SK-N-SH treated with all-trans-retinoic acid at 6 μM for 48 hours (cell line): Measurements from ENCODE around the gene COL16A1.

ENCODE experiments used
- ATAC-seq: fragments of 200-7000 bp; cut with Tn5 transposase; 3 replicates; pipeline ENCODE4 v1.9.1; 2020; ENCODE audit warnings: mild to moderate bottlenecking, moderate library complexity
- ARNTL ChIP-seq: fragments of 450-650 bp; formaldehyde crosslinking; IDR thresholded peaks from 2 replicates; pipeline ENCODE4 v1.5.0; 2020; ENCODE audit warnings: low read depth, mild to moderate bottlenecking, moderate library complexity, borderline replicate concordance
- BACH2 ChIP-seq: fragments of 250-450 bp; sonication (Bioruptor Pico); IDR thresholded peaks from 2 replicates; pipeline ENCODE4 v1.9.0; 2021; ENCODE audit warnings: mild to moderate bottlenecking, borderline replicate concordance
- CREB5 ChIP-seq: fragments of 250-450 bp; sonication (Bioruptor Pico); IDR thresholded peaks from 2 replicates; pipeline ENCODE4 v1.5.1; 2020; ENCODE audit warnings: low read depth, mild to moderate bottlenecking, moderate library complexity
- CSDC2 ChIP-seq: fragments of 250-450 bp; sonication (Bioruptor Pico); IDR thresholded peaks from 2 replicates; pipeline ENCODE4 v1.5.0; 2020; ENCODE audit warnings: mild to moderate bottlenecking, moderate library complexity
- CSRNP3 ChIP-seq: fragments of 250-450 bp; sonication (Bioruptor Pico); IDR thresholded peaks from 2 replicates; pipeline ENCODE4 v1.5.1; 2021; ENCODE audit warnings: mild to moderate bottlenecking, moderate library complexity
- ESRRG ChIP-seq: fragments of 250-450 bp; sonication (Bioruptor Pico); IDR thresholded peaks from 2 replicates; pipeline ENCODE4 v1.6.1; 2021; ENCODE audit warnings: mild to moderate bottlenecking
- ISL1 ChIP-seq: fragments of 250-450 bp; sonication (Bioruptor Pico); IDR thresholded peaks from 2 replicates; pipeline ENCODE4 v2.1.2; 2022; ENCODE audit warnings: mild to moderate bottlenecking, moderate library complexity
- POU6F1 ChIP-seq: fragments of 250-450 bp; sonication (Bioruptor Pico); IDR thresholded peaks from 2 replicates; pipeline ENCODE4 v1.8.0; 2021; ENCODE audit warnings: low read depth, mild to moderate bottlenecking, moderate library complexity, borderline replicate concordance
- PPARA ChIP-seq: fragments of 250-450 bp; sonication (Bioruptor Pico); IDR thresholded peaks from 2 replicates; pipeline ENCODE4 v1.5.0; 2020; ENCODE audit warnings: mild to moderate bottlenecking, borderline replicate concordance
- RARB ChIP-seq: fragments of 250-450 bp; sonication (Bioruptor Pico); IDR thresholded peaks from 2 replicates; pipeline ENCODE4 v1.8.0; 2021; ENCODE audit warnings: mild to moderate bottlenecking, moderate library complexity
- TOX ChIP-seq: fragments of 250-450 bp; sonication (Bioruptor Pico); IDR thresholded peaks from 2 replicates; pipeline ENCODE4 v1.8.0; 2021; ENCODE audit warnings: mild to moderate bottlenecking, moderate library complexity, borderline replicate concordance
- ZFP3 ChIP-seq: fragments of 250-450 bp; sonication (Bioruptor Pico); IDR thresholded peaks from 2 replicates; pipeline ENCODE4 v1.5.0; 2020; ENCODE audit warnings: mild to moderate bottlenecking, moderate library complexity
- ZFP30 ChIP-seq: fragments of 450-650 bp; formaldehyde crosslinking; IDR thresholded peaks from 2 replicates; pipeline ENCODE4 v1.5.0; 2022; ENCODE audit warnings: mild to moderate bottlenecking, moderate library complexity
- ZNF565 ChIP-seq: fragments of 450-650 bp; formaldehyde crosslinking; conservative IDR thresholded peaks from 2 replicates; pipeline ENCODE4 v1.5.0; 2020; ENCODE audit warnings: low read depth, mild to moderate bottlenecking, moderate library complexity
- ZNF70 ChIP-seq: fragments of 450-650 bp; formaldehyde crosslinking; IDR thresholded peaks from 2 replicates; pipeline ENCODE4 v1.5.0; 2020; ENCODE audit warnings: mild to moderate bottlenecking, moderate library complexity
- ZNF8 ChIP-seq: fragments of 450-650 bp; formaldehyde crosslinking; IDR thresholded peaks from 2 replicates; pipeline ENCODE4 v1.5.0; 2020; ENCODE audit warnings: mild to moderate bottlenecking, moderate library complexity
- TF ChIP-seq, protein P1 (sequence below): fragments of 250-450 bp; sonication (Bioruptor Pico); IDR thresholded peaks from 2 replicates; pipeline ENCODE4 v1.8.0; 2020; ENCODE audit warnings: mild to moderate bottlenecking, moderate library complexity, borderline replicate concordance
- TF ChIP-seq, protein P2 (sequence below): fragments of 250-450 bp; sonication (Bioruptor Pico); IDR thresholded peaks from 2 replicates; pipeline ENCODE4 v1.5.0; 2020; ENCODE audit warnings: mild to moderate bottlenecking, moderate library complexity

The COL16A1 gene

GRCh38 chr1:31663622-31664452 is 40.0 kb downstream of the COL16A1 start:
- ATAC-seq = peak; percentile 64
- TF ChIP-seq ZFP30 (no peak), CSRNP3 (CRISPR knock-in tag) (no peak), ISL1 (no peak), ESRRG (no peak), ZNF70 (CRISPR knock-in tag) (no peak), ZNF8 (CRISPR knock-in tag) (no peak), CREB5 (no peak), TOX (CRISPR knock-in tag) (no peak), ZFP3 (CRISPR knock-in tag) (no peak), BACH2 (no peak), RARB (CRISPR knock-in tag) (no peak), POU6F1 (CRISPR knock-in tag) (no peak)
- TF ChIP-seq, protein P1, sequence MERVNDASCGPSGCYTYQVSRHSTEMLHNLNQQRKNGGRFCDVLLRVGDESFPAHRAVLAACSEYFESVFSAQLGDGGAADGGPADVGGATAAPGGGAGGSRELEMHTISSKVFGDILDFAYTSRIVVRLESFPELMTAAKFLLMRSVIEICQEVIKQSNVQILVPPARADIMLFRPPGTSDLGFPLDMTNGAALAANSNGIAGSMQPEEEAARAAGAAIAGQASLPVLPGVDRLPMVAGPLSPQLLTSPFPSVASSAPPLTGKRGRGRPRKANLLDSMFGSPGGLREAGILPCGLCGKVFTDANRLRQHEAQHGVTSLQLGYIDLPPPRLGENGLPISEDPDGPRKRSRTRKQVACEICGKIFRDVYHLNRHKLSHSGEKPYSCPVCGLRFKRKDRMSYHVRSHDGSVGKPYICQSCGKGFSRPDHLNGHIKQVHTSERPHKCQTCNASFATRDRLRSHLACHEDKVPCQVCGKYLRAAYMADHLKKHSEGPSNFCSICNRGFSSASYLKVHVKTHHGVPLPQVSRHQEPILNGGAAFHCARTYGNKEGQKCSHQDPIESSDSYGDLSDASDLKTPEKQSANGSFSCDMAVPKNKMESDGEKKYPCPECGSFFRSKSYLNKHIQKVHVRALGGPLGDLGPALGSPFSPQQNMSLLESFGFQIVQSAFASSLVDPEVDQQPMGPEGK (CRISPR knock-in tag) = no peak
- TF ChIP-seq, protein P2, sequence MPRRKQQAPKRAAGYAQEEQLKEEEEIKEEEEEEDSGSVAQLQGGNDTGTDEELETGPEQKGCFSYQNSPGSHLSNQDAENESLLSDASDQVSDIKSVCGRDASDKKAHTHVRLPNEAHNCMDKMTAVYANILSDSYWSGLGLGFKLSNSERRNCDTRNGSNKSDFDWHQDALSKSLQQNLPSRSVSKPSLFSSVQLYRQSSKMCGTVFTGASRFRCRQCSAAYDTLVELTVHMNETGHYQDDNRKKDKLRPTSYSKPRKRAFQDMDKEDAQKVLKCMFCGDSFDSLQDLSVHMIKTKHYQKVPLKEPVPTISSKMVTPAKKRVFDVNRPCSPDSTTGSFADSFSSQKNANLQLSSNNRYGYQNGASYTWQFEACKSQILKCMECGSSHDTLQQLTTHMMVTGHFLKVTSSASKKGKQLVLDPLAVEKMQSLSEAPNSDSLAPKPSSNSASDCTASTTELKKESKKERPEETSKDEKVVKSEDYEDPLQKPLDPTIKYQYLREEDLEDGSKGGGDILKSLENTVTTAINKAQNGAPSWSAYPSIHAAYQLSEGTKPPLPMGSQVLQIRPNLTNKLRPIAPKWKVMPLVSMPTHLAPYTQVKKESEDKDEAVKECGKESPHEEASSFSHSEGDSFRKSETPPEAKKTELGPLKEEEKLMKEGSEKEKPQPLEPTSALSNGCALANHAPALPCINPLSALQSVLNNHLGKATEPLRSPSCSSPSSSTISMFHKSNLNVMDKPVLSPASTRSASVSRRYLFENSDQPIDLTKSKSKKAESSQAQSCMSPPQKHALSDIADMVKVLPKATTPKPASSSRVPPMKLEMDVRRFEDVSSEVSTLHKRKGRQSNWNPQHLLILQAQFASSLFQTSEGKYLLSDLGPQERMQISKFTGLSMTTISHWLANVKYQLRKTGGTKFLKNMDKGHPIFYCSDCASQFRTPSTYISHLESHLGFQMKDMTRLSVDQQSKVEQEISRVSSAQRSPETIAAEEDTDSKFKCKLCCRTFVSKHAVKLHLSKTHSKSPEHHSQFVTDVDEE (CRISPR knock-in tag) = no peak

GRCh38 chr1:31662463-31662862 is 41.4 kb downstream of the COL16A1 start:
- no peak for TF ChIP-seq CSRNP3 (CRISPR knock-in tag)
- no peak for TF ChIP-seq ISL1
- TF ChIP-seq ZFP30 = no peak
- no peak for TF ChIP-seq PPARA (CRISPR knock-in tag)
- no peak for TF ChIP-seq ESRRG
- no peak for TF ChIP-seq ZNF8 (CRISPR knock-in tag)
- TF ChIP-seq ARNTL = no peak
- TF ChIP-seq ZNF565 (CRISPR knock-in tag) = no peak
- TF ChIP-seq BACH2 = no peak
- no peak for TF ChIP-seq CSDC2 (CRISPR knock-in tag)
- TF ChIP-seq, protein P1 (CRISPR knock-in tag) = no peak
- TF ChIP-seq ZNF70 (CRISPR knock-in tag) = no peak
- no peak for TF ChIP-seq CREB5
- no peak for TF ChIP-seq ZFP3 (CRISPR knock-in tag)
- ATAC-seq = no peak
